Muscle layer of colon (tissue), 2 donors: ENCODE results near the gene ZC3HAV1L.
"Not testable (repeated sequence)": the region's sequence is repeated elsewhere in the genome, so short reads cannot be mapped to it uniquely, and the experiment has no call there.

Source experiments
- H3K27ac ChIP-seq: one replicate; pipeline ENCODE4 v1.7.0; 2013; ENCODE audit warnings: low read depth, mild to moderate bottlenecking, low read length, moderate library complexity
- H3K27me3 ChIP-seq, 2 donors: one replicate each; pipeline ENCODE4 v1.7.0; 2013; ENCODE audit warnings: low read length in 2 of 2, mild to moderate bottlenecking in 2 of 2; ENCODE audit not compliant: insufficient read depth in 2 of 2, control insufficient read depth in 1 of 2
- H3K36me3 ChIP-seq: one replicate; pipeline ENCODE4 v1.7.0; 2013; ENCODE audit warnings: mild to moderate bottlenecking, low read length; ENCODE audit not compliant: insufficient read depth
- H3K4me1 ChIP-seq: one replicate; pipeline ENCODE4 v1.7.0; 2013; ENCODE audit warnings: mild to moderate bottlenecking, low read length; ENCODE audit not compliant: insufficient read depth
- H3K4me3 ChIP-seq, 2 donors: one replicate each; pipeline ENCODE4 v1.7.0; 2013; ENCODE audit warnings: low read length in 2 of 2, low read depth in 1 of 2, mild to moderate bottlenecking in 1 of 2, moderate library complexity in 1 of 2
- H3K9ac ChIP-seq: one replicate; pipeline ENCODE4 v1.7.0; 2013; ENCODE audit warnings: low read length
- H3K9me3 ChIP-seq: one replicate; pipeline ENCODE4 v1.7.0; 2013; ENCODE audit warnings: mild to moderate bottlenecking, low read length
- donor health status: abdominal sarcoma.
- donor health status: Adenocarcinoma of cecum.

Gene ZC3HAV1L

GRCh38 chr7:139071680-139072079, 35.8 kb upstream of the ZC3HAV1L start:
- Histone ChIP-seq H3K27ac (no peak overlapping the region), H3K9me3 (no peaks in the 10 kb centered on the region), H3K36me3 (peaks cover 51% of the 10 kb centered on the region), H3K9ac (no peak overlapping the region), H3K27me3 (no peaks in the 10 kb centered on the region), H3K4me3 (no peak overlapping the region), H3K4me1 (peaks cover 4% of the 10 kb centered on the region)

GRCh38 chr7:139068544-139069399, 32.9 kb upstream of the ZC3HAV1L start:
- Histone ChIP-seq H3K9ac (no peak overlapping the region), H3K4me1 (no peaks in the 10 kb centered on the region), H3K27ac (no peak overlapping the region), H3K36me3 (peaks cover 54% of the 10 kb centered on the region), H3K27me3 (no peaks in the 10 kb centered on the region), H3K9me3 (no peaks in the 10 kb centered on the region), H3K4me3 (no peak overlapping the region)

- H3K27ac ChIP-seq: no peak overlapping the region
- H3K36me3 ChIP-seq: peaks cover 49% of the 10 kb centered on the region
- H3K9ac ChIP-seq: no peak overlapping the region
- no peaks in the 10 kb centered on the region for H3K9me3 ChIP-seq
- H3K4me1 ChIP-seq: no peaks in the 10 kb centered on the region
- no peak overlapping the region for H3K4me3 ChIP-seq
- H3K27me3 ChIP-seq: no peaks in the 10 kb centered on the region
Measured at GRCh38 chr7:139066315-139066714, 30.5 kb upstream of the ZC3HAV1L start.

GRCh38 chr7:139065323-139065722, 29.5 kb upstream of the ZC3HAV1L start:
- no peaks in the 10 kb centered on the region for H3K4me1 ChIP-seq
- H3K36me3 ChIP-seq: peaks cover 54% of the 10 kb centered on the region

GRCh38 chr7:139061416-139061815, 25.6 kb upstream of the ZC3HAV1L start:
- Histone ChIP-seq H3K36me3 (peaks cover 44% of the 10 kb centered on the region), H3K4me1 (no peaks in the 10 kb centered on the region), H3K27me3 (no peaks in the 10 kb centered on the region)

More at GRCh38 chr7:139065323-139065722, 29.5 kb upstream of the ZC3HAV1L start:
- H3K27ac ChIP-seq: no peak overlapping the region
- no peak overlapping the region for H3K9ac ChIP-seq
- no peaks in the 10 kb centered on the region for H3K9me3 ChIP-seq
- H3K27me3 ChIP-seq: no peaks in the 10 kb centered on the region
- H3K4me3 ChIP-seq: no peak overlapping the region

GRCh38 chr7:139060695-139061237, 24.9 kb upstream of the ZC3HAV1L start:
- Histone ChIP-seq H3K9ac (no peak overlapping the region), H3K27ac (no peak overlapping the region), H3K36me3 (peaks cover 42% of the 10 kb centered on the region), H3K27me3 (no peaks in the 10 kb centered on the region), H3K9me3 (no peaks in the 10 kb centered on the region), H3K4me1 (no peaks in the 10 kb centered on the region), H3K4me3 (no peak overlapping the region)

More at GRCh38 chr7:139061416-139061815, 25.6 kb upstream of the ZC3HAV1L start:
- Histone ChIP-seq H3K9ac (no peak overlapping the region), H3K9me3 (no peaks in the 10 kb centered on the region), H3K4me3 (no peak overlapping the region), H3K27ac (no peak overlapping the region)

- H3K9me3 ChIP-seq: no peaks in the 10 kb centered on the region
- no peak overlapping the region for H3K27ac ChIP-seq
- H3K36me3 ChIP-seq: peaks cover 42% of the 10 kb centered on the region
Measured at GRCh38 chr7:139059905-139060304, 24.1 kb upstream of the ZC3HAV1L start.

GRCh38 chr7:139058943-139059342, 23.1 kb upstream of the ZC3HAV1L start:
- no peaks in the 10 kb centered on the region for H3K4me1 ChIP-seq
- no peaks in the 10 kb centered on the region for H3K27me3 ChIP-seq
- no peak overlapping the region for H3K27ac ChIP-seq
- no peaks in the 10 kb centered on the region for H3K9me3 ChIP-seq
- no peak overlapping the region for H3K9ac ChIP-seq
- no peak overlapping the region for H3K4me3 ChIP-seq
- peaks cover 42% of the 10 kb centered on the region for H3K36me3 ChIP-seq

More at GRCh38 chr7:139059905-139060304, 24.1 kb upstream of the ZC3HAV1L start:
- no peak overlapping the region for H3K9ac ChIP-seq
- H3K27me3 ChIP-seq: no peaks in the 10 kb centered on the region
- H3K4me3 ChIP-seq: no peak overlapping the region
- H3K4me1 ChIP-seq: no peaks in the 10 kb centered on the region

GRCh38 chr7:139055674-139056073, 19.8 kb upstream of the ZC3HAV1L start:
- H3K4me1 ChIP-seq: no peaks in the 10 kb centered on the region
- H3K27ac ChIP-seq: no peak overlapping the region
- H3K9me3 ChIP-seq: no peaks in the 10 kb centered on the region
- peaks cover 42% of the 10 kb centered on the region for H3K36me3 ChIP-seq
- H3K4me3 ChIP-seq: no peak overlapping the region
- no peak overlapping the region for H3K9ac ChIP-seq
- H3K27me3 ChIP-seq: no peaks in the 10 kb centered on the region

- H3K4me3 ChIP-seq, H3K9ac ChIP-seq, H3K27ac ChIP-seq, H3K9me3 ChIP-seq, H3K4me1 ChIP-seq, H3K27me3 ChIP-seq: not testable (repeated sequence)
- peaks cover 34% of the 10 kb centered on the region for H3K36me3 ChIP-seq
Measured at GRCh38 chr7:139054656-139055055, 18.8 kb upstream of the ZC3HAV1L start.

GRCh38 chr7:139054101-139054500, 18.3 kb upstream of the ZC3HAV1L start:
- H3K27me3 ChIP-seq: no peaks in the 10 kb centered on the region
- H3K4me3 ChIP-seq: no peak overlapping the region
- H3K9me3 ChIP-seq: no peaks in the 10 kb centered on the region
- H3K9ac ChIP-seq: no peak overlapping the region
- H3K36me3 ChIP-seq: peaks cover 40% of the 10 kb centered on the region
- H3K4me1 ChIP-seq: no peaks in the 10 kb centered on the region
- no peak overlapping the region for H3K27ac ChIP-seq
